Measurements from ENCODE around the gene AKAP13. TPM values are rescaled to one million over a fixed set of nuclear protein-coding genes. Genes with fewer than 3 reads are reported as not detected.

The AKAP13 gene
- total and polyA plus RNA-seq, 2 of the 13 experiments (the other 11 are each of a cell fraction or from before 2014, with no cell fraction given) = 6.7 to 27.1 TPM

DNA sequence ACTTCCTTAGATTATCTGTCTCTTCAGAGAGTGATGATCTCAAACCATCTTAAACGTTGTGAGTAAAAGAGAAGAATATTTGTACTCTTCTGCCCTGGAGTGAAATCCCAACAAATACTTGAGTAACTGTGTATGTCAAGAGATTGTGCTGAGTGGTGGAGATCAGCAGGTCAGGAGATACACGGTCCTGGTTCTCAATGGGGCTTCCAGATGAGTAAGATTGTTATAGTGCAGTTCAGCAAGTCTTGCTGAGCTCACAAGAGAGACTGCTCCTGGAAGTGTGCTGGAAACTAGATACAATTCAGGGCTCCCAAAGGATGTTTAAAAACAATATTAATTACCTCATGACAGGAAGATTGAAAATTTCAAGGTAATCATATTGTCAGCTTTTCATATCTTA, 184.3 kb downstream of the AKAP13 start:
- intact Hi-C loops (cut with micrococcal nuclease; ENCODE audit: unreplicated experiment) = no loop called here

More for the DNA sequence above, 184.3 kb downstream of the AKAP13 start:
- Histone ChIP-seq H3K36me3 (replicated peaks in 1 of 2; ENCODE audit: control insufficient read depth in 1 of 2, insufficient read depth in 2 of 2, low read length in 2 of 2) (no peaks in the 10 kb centered on the region), H3K9me3 (ENCODE audit: low read length) (no peaks in the 10 kb centered on the region), H4K20me1 (ENCODE audit: insufficient read depth, low read length) (no peaks in the 10 kb centered on the region), H3K4me3 (replicated peaks in 1 of 3; ENCODE audit: insufficient read depth in 1 of 3, low read depth in 2 of 3, low read length in 3 of 3) (no peak overlapping the region), H2AFZ (ENCODE audit: low read length) (no peak overlapping the region), H3K9ac (ENCODE audit: insufficient read depth, low read depth, low read length) (no peak overlapping the region), H3K27me3 (ENCODE audit: control insufficient read depth in 1 of 2, insufficient read depth in 2 of 2, low read length in 2 of 2) (no peaks in the 10 kb centered on the region; a peak in 1 of 5 replicates), H3K4me1 (ENCODE audit: insufficient read depth, low read length) (peaks cover 12% of the 10 kb centered on the region), H3K79me2 (ENCODE audit: insufficient read depth, low read length) (no peaks in the 10 kb centered on the region), H3K27ac (ENCODE audit: extremely low read length, insufficient read depth, low read length) (no peak overlapping the region), H3K4me2 (ENCODE audit: low read depth, low read length) (no peak overlapping the region)
- FAIRE-seq (no peak), ATAC-seq (no peak), DNase-seq (ENCODE audit: low spot score) (no peak)
- POLR2A ChIA-PET = no interaction called here
- no TSS peak for BruUV-seq (replicated peaks)
- TF ChIP-seq, protein P1, sequence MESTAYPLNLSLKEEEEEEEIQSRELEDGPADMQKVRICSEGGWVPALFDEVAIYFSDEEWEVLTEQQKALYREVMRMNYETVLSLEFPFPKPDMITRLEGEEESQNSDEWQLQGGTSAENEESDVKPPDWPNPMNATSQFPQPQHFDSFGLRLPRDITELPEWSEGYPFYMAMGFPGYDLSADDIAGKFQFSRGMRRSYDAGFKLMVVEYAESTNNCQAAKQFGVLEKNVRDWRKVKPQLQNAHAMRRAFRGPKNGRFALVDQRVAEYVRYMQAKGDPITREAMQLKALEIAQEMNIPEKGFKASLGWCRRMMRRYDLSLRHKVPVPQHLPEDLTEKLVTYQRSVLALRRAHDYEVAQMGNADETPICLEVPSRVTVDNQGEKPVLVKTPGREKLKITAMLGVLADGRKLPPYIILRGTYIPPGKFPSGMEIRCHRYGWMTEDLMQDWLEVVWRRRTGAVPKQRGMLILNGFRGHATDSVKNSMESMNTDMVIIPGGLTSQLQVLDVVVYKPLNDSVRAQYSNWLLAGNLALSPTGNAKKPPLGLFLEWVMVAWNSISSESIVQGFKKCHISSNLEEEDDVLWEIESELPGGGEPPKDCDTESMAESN (CRISPR knock-in tag; conservative IDR thresholded peaks at IDR 0.05) = no peak
- TF ChIP-seq SIN3B (IDR thresholded peaks at IDR 0.05; ENCODE audit: low read length) = no peak
- no peak for TF ChIP-seq HDAC2 (CRISPR knock-in tag; IDR thresholded peaks at IDR 0.05)
- TF ChIP-seq GTF2F1 (IDR thresholded peaks at IDR 0.05; ENCODE audit: low read length) = no peak
- TF ChIP-seq, protein P2, sequence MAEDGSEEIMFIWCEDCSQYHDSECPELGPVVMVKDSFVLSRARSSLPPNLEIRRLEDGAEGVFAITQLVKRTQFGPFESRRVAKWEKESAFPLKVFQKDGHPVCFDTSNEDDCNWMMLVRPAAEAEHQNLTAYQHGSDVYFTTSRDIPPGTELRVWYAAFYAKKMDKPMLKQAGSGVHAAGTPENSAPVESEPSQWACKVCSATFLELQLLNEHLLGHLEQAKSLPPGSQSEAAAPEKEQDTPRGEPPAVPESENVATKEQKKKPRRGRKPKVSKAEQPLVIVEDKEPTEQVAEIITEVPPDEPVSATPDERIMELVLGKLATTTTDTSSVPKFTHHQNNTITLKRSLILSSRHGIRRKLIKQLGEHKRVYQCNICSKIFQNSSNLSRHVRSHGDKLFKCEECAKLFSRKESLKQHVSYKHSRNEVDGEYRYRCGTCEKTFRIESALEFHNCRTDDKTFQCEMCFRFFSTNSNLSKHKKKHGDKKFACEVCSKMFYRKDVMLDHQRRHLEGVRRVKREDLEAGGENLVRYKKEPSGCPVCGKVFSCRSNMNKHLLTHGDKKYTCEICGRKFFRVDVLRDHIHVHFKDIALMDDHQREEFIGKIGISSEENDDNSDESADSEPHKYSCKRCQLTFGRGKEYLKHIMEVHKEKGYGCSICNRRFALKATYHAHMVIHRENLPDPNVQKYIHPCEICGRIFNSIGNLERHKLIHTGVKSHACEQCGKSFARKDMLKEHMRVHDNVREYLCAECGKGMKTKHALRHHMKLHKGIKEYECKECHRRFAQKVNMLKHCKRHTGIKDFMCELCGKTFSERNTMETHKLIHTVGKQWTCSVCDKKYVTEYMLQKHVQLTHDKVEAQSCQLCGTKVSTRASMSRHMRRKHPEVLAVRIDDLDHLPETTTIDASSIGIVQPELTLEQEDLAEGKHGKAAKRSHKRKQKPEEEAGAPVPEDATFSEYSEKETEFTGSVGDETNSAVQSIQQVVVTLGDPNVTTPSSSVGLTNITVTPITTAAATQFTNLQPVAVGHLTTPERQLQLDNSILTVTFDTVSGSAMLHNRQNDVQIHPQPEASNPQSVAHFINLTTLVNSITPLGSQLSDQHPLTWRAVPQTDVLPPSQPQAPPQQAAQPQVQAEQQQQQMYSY (CRISPR knock-in tag; IDR thresholded peaks at IDR 0.05) = no peak
- no peak for TF ChIP-seq AGO2 (optimal IDR thresholded peaks at IDR 0.05; ENCODE audit: low read depth, low read length)
- no peak for TF ChIP-seq ZSCAN21 (CRISPR knock-in tag; IDR thresholded peaks at IDR 0.05; ENCODE audit: borderline replicate concordance)
- no peak for TF ChIP-seq TOPORS (CRISPR knock-in tag; IDR thresholded peaks at IDR 0.05)
- no peak for TF ChIP-seq PHF5A (CRISPR knock-in tag; IDR thresholded peaks at IDR 0.05; ENCODE audit: low read depth, unreplicated experiment)
- no peak for TF ChIP-seq ZMYM2 (CRISPR knock-in tag; IDR thresholded peaks at IDR 0.05)
- no peak for TF ChIP-seq CBX1 (IDR thresholded peaks at IDR 0.05; ENCODE audit: low read depth)
- TF ChIP-seq, protein P3, sequence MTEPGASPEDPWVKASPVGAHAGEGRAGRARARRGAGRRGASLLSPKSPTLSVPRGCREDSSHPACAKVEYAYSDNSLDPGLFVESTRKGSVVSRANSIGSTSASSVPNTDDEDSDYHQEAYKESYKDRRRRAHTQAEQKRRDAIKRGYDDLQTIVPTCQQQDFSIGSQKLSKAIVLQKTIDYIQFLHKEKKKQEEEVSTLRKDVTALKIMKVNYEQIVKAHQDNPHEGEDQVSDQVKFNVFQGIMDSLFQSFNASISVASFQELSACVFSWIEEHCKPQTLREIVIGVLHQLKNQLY (CRISPR knock-in tag; IDR thresholded peaks at IDR 0.05) = no peak
- TF ChIP-seq MAFK (conservative IDR thresholded peaks at IDR 0.05 in 1 of 2, IDR thresholded peaks at IDR 0.05 in 1 of 2; ENCODE audit: low read length in 2 of 2) = no peak
- TF ChIP-seq, protein P4, sequence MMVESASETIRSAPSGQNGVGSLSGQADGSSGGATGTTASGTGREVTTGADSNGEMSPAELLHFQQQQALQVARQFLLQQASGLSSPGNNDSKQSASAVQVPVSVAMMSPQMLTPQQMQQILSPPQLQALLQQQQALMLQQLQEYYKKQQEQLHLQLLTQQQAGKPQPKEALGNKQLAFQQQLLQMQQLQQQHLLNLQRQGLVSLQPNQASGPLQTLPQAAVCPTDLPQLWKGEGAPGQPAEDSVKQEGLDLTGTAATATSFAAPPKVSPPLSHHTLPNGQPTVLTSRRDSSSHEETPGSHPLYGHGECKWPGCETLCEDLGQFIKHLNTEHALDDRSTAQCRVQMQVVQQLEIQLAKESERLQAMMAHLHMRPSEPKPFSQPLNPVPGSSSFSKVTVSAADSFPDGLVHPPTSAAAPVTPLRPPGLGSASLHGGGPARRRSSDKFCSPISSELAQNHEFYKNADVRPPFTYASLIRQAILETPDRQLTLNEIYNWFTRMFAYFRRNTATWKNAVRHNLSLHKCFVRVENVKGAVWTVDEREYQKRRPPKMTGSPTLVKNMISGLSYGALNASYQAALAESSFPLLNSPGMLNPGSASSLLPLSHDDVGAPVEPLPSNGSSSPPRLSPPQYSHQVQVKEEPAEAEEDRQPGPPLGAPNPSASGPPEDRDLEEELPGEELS (CRISPR knock-in tag; IDR thresholded peaks at IDR 0.05) = no peak
- no peak for TF ChIP-seq STAT5B (CRISPR knock-in tag; IDR thresholded peaks at IDR 0.05)
- in situ Hi-C loops (cut with HindIII; ENCODE audit: extremely low pct_ligation_motif_present, low pct_unique_long_range_greater_than_20kb) = no loop called here
- 71% methylated on average over 2 of the region's 2 CpGs for WGBS (ENCODE audit: low lambda C conversion rate)
- CTCF ChIA-PET (ENCODE audit: low intra/inter-chr PET ratio, low total read pairs) = no interaction called here
